Activated CD4-positive, alpha-beta memory T cell treated with anti-CD3 and anti-CD28 coated beads, Interleukin-2, amount 10 ng/mL, durations not matched to agents 7 days and 5 days (primary cell): ENCODE measurements around the gene TAAR1. TPM values are rescaled to one million over a fixed set of nuclear protein-coding genes. Genes with fewer than 3 reads are reported as not detected.
"Not testable (repeated sequence)": the region's sequence is repeated elsewhere in the genome, so short reads cannot be mapped to it uniquely, and the experiment has no call there.

ENCODE experiments used
- CTCF ChIA-PET: fragments of 350-600 bp; sonication (Branson Sonifier 250); formaldehyde crosslinking; loops from one replicate; lab custom pipeline; 2021; ENCODE audit warnings: antibody characterized with exemption, inconsistent platforms; lab: Charles Lee
- POLR2A ChIA-PET: fragments of 350-600 bp; sonication (Branson Sonifier 250); formaldehyde crosslinking; loops from one replicate; lab custom pipeline; 2021; ENCODE audit warnings: antibody characterized with exemption; lab: Charles Lee
- DNase-seq: peaks from one replicate; pipeline ENCODE4 v3.0.0-alpha.2; 2020
- H3K27ac Mint-ChIP-seq: one replicate; pipeline ENCODE4 v1.8.0; 2021; ENCODE audit warnings: mild to moderate bottlenecking, mixed read lengths
- H3K27me3 Mint-ChIP-seq: one replicate; pipeline ENCODE4 v1.8.0; 2021; ENCODE audit warnings: mixed read lengths
- H3K36me3 Mint-ChIP-seq: one replicate; pipeline ENCODE4 v1.8.0; 2021; ENCODE audit warnings: low read depth, mixed read lengths
- H3K4me1 Mint-ChIP-seq: one replicate; pipeline ENCODE4 v1.8.0; 2021; ENCODE audit warnings: mixed read lengths
- H3K4me3 Mint-ChIP-seq: one replicate; pipeline ENCODE4 v1.8.0; 2021; ENCODE audit warnings: mild to moderate bottlenecking, mixed read lengths
- H3K9me3 Mint-ChIP-seq: one replicate; pipeline ENCODE4 v1.8.0; 2021; ENCODE audit warnings: mixed read lengths
- total RNA-seq, 2 experiments: library from RNA; stranded (reverse); gene quantifications; one replicate each; pipeline ENCODE4 v1.2.3, GENCODE V29; 2021

Gene TAAR1
- total RNA-seq, 2 experiments from 2014 or later = not detected

GRCh38 chr6:132648356-132648755, 10.6 kb downstream of the TAAR1 start:
- Mint-ChIP-seq H3K27me3 (peaks cover 25% of the 10 kb centered on the region), H3K36me3 (no peaks in the 10 kb centered on the region), H3K27ac (no peak overlapping the region), H3K4me1 (peaks cover 7% of the 10 kb centered on the region), H3K9me3 (no peaks in the 10 kb centered on the region), H3K4me3 (no peak overlapping the region)
- peak; percentile 45 for DNase-seq
- ChIA-PET POLR2A (interaction anchor here (0.9 kb wide), 1 partner anchor 166 kb away, joined by 3 read pairs; the partner anchor contains the start of gene RPS12), CTCF (interaction anchor here (1.2 to 1.3 kb wide), 2 partner anchors 150 to 368 kb away, joined by 3 read pairs; partner anchors contain the start of gene SLC18B1)

- Mint-ChIP-seq H3K4me3 (no peak overlapping the region), H3K27ac (no peak overlapping the region), H3K36me3 (no peaks in the 10 kb centered on the region), H3K27me3 (peaks cover 42% of the 10 kb centered on the region), H3K9me3 (no peaks in the 10 kb centered on the region), H3K4me1 (peaks cover 6% of the 10 kb centered on the region)
- ChIA-PET CTCF (no interaction called here), POLR2A (no interaction called here)
- DNase-seq = no peak
Measured at GRCh38 chr6:132643547-132643946, 15.4 kb downstream of the TAAR1 start.

- H3K9me3 Mint-ChIP-seq, H3K4me3 Mint-ChIP-seq, POLR2A ChIA-PET, H3K27ac Mint-ChIP-seq, H3K4me1 Mint-ChIP-seq, DNase-seq, CTCF ChIA-PET, H3K36me3 Mint-ChIP-seq: not testable (repeated sequence)
- peaks cover 48% of the 10 kb centered on the region for H3K27me3 Mint-ChIP-seq
Measured at GRCh38 chr6:132637135-132637534, 21.8 kb downstream of the TAAR1 start.

GRCh38 chr6:132635906-132636305, 23.1 kb downstream of the TAAR1 start:
- CTCF ChIA-PET, H3K27ac Mint-ChIP-seq, H3K4me3 Mint-ChIP-seq, POLR2A ChIA-PET, H3K36me3 Mint-ChIP-seq, H3K9me3 Mint-ChIP-seq, H3K4me1 Mint-ChIP-seq, DNase-seq: not testable (repeated sequence)
- H3K27me3 Mint-ChIP-seq = peaks cover 46% of the 10 kb centered on the region

GRCh38 chr6:132635288-132635687, 23.7 kb downstream of the TAAR1 start:
- H3K4me1 Mint-ChIP-seq, CTCF ChIA-PET: not testable (repeated sequence)

GRCh38 chr6:132634796-132635195, 24.2 kb downstream of the TAAR1 start:
- CTCF ChIA-PET = no interaction called here
- H3K27ac Mint-ChIP-seq = no peak overlapping the region
- H3K4me3 Mint-ChIP-seq = no peak overlapping the region
- H3K4me1 Mint-ChIP-seq = no peaks in the 10 kb centered on the region
- H3K9me3 Mint-ChIP-seq = no peaks in the 10 kb centered on the region
- no peaks in the 10 kb centered on the region for H3K36me3 Mint-ChIP-seq
- no peak for DNase-seq
- POLR2A ChIA-PET = no interaction called here
- peaks cover 40% of the 10 kb centered on the region for H3K27me3 Mint-ChIP-seq

More at GRCh38 chr6:132635288-132635687, 23.7 kb downstream of the TAAR1 start:
- H3K36me3 Mint-ChIP-seq, POLR2A ChIA-PET, DNase-seq, H3K4me3 Mint-ChIP-seq, H3K9me3 Mint-ChIP-seq, H3K27ac Mint-ChIP-seq: not testable (repeated sequence)
- H3K27me3 Mint-ChIP-seq = peaks cover 44% of the 10 kb centered on the region

GRCh38 chr6:132633362-132633761, 25.6 kb downstream of the TAAR1 start:
- ChIA-PET POLR2A (no interaction called here), CTCF (no interaction called here)
- Mint-ChIP-seq H3K36me3 (no peaks in the 10 kb centered on the region), H3K27me3 (peaks cover 36% of the 10 kb centered on the region), H3K4me3 (no peak overlapping the region), H3K27ac (no peak overlapping the region), H3K4me1 (no peaks in the 10 kb centered on the region), H3K9me3 (no peaks in the 10 kb centered on the region)
- no peak for DNase-seq

GRCh38 chr6:132624175-132624574, 34.8 kb downstream of the TAAR1 start, which contains the start of gene TAAR2:
Gene TAAR2 (minus strand): TSS chr6:132624275. CDS start chr6:132624275, 0 bp downstream.
- DNase-seq = no peak
- CTCF ChIA-PET = no interaction called here
- H3K4me3 Mint-ChIP-seq = no peak within 1 kb of the TSS
- no peaks in the 10 kb centered on the region for H3K4me1 Mint-ChIP-seq
- peaks cover 33% of the 10 kb centered on the region for H3K27me3 Mint-ChIP-seq
- POLR2A ChIA-PET = no interaction called here
- H3K9me3 Mint-ChIP-seq = no peaks in the 10 kb centered on the region
- H3K36me3 Mint-ChIP-seq = no peaks in the 10 kb centered on the region
- H3K27ac Mint-ChIP-seq = no peak within 1 kb of the TSS

GRCh38 chr6:132623106-132623845, 35.7 kb downstream of the TAAR1 start:
- no peak for DNase-seq
- Mint-ChIP-seq H3K4me1 (no peaks in the 10 kb centered on the region), H3K9me3 (no peaks in the 10 kb centered on the region), H3K36me3 (no peaks in the 10 kb centered on the region), H3K27ac (no peak overlapping the region), H3K27me3 (peaks cover 33% of the 10 kb centered on the region), H3K4me3 (no peak overlapping the region)
- CTCF ChIA-PET = no interaction called here
- POLR2A ChIA-PET = no interaction called here

- Mint-ChIP-seq H3K4me1 (peaks cover 3% of the 10 kb centered on the region), H3K27ac (no peak overlapping the region), H3K4me3 (no peak overlapping the region), H3K36me3 (no peaks in the 10 kb centered on the region), H3K27me3 (peaks cover 7% of the 10 kb centered on the region), H3K9me3 (no peaks in the 10 kb centered on the region)
- ChIA-PET CTCF (interaction anchor here (0.7 kb wide), 1 partner anchor 15 kb away, joined by 3 read pairs; no protein-coding TSS in a partner anchor), POLR2A (interaction anchor here (1.3 kb wide), 1 partner anchor 198 kb away, joined by 4 read pairs; the partner anchor contains the start of gene RPS12)
- DNase-seq = no peak
Measured at GRCh38 chr6:132616677-132617076, 42.3 kb downstream of the TAAR1 start.

- no peaks in the 10 kb centered on the region for H3K9me3 Mint-ChIP-seq
- ChIA-PET POLR2A (no interaction called here), CTCF (no interaction called here)
- DNase-seq = no peak
- peak overlapping the region; percentile 55 for H3K4me3 Mint-ChIP-seq
- H3K4me1 Mint-ChIP-seq = peaks cover 3% of the 10 kb centered on the region
- H3K27me3 Mint-ChIP-seq = peaks cover 3% of the 10 kb centered on the region
- no peak overlapping the region for H3K27ac Mint-ChIP-seq
- H3K36me3 Mint-ChIP-seq = no peaks in the 10 kb centered on the region
Measured at GRCh38 chr6:132614554-132614953, 44.4 kb downstream of the TAAR1 start.

GRCh38 chr6:132612449-132613108, 46.4 kb downstream of the TAAR1 start:
- H3K27me3 Mint-ChIP-seq = no peaks in the 10 kb centered on the region

GRCh38 chr6:132611616-132612015, 47.4 kb downstream of the TAAR1 start:
- POLR2A ChIA-PET = no interaction called here
- no peak for DNase-seq
- Mint-ChIP-seq H3K36me3 (no peaks in the 10 kb centered on the region), H3K9me3 (no peaks in the 10 kb centered on the region), H3K4me1 (peaks cover 3% of the 10 kb centered on the region), H3K27me3 (no peaks in the 10 kb centered on the region), H3K4me3 (no peak overlapping the region), H3K27ac (no peak overlapping the region)
- CTCF ChIA-PET = no interaction called here

More at GRCh38 chr6:132612449-132613108, 46.4 kb downstream of the TAAR1 start:
- no peak for DNase-seq
- H3K9me3 Mint-ChIP-seq = no peaks in the 10 kb centered on the region
- H3K4me3 Mint-ChIP-seq = no peak overlapping the region
- H3K27ac Mint-ChIP-seq = no peak overlapping the region
- ChIA-PET POLR2A (no interaction called here), CTCF (no interaction called here)
- H3K4me1 Mint-ChIP-seq = peaks cover 3% of the 10 kb centered on the region
- no peaks in the 10 kb centered on the region for H3K36me3 Mint-ChIP-seq
